SU-DHL-6 (cell line): Measurements from ENCODE around the gene ACBD7.

Experiments
- EZH2phosphoT487 ChIP-seq: fragments of 200-600 bp; sonication (generic), shearing (Covaris generic); conservative IDR thresholded peaks from 2 replicates; pipeline ENCODE4 v1.6.1; 2018; ENCODE audit warnings: mild to moderate bottlenecking, antibody characterized with exemption, low read length, moderate library complexity, mixed read lengths
- TF ChIP-seq, protein P1 (sequence below): fragments of 200-600 bp; sonication (generic); IDR thresholded peaks from one replicate; pipeline ENCODE4 v1.5.1; 2017; ENCODE audit warnings: antibody characterized with exemption, mild to moderate bottlenecking, low read length, moderate library complexity; ENCODE audit not compliant: insufficient read depth, poor library complexity, severe bottlenecking

DNA sequence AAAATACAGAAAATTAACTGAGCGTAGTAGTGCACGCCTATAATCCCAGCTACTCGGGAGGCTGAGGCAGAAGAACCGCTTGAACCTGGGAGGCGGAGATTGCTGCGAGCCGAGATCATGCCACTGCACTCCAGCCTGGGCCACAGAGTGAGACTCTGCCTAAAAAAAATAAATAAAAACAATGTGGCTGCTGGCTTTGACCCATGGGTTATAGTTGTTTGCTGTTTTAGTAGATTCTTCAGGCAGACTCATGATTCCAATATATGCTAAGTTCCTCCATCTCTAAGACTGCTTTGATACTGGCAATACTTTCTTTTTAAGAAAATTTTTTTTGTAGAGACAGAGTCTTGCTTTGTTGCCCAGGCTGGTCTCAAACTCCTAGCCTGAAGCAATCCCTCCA is 36.5 kb downstream of the ACBD7 start:
- TF ChIP-seq, protein P1, sequence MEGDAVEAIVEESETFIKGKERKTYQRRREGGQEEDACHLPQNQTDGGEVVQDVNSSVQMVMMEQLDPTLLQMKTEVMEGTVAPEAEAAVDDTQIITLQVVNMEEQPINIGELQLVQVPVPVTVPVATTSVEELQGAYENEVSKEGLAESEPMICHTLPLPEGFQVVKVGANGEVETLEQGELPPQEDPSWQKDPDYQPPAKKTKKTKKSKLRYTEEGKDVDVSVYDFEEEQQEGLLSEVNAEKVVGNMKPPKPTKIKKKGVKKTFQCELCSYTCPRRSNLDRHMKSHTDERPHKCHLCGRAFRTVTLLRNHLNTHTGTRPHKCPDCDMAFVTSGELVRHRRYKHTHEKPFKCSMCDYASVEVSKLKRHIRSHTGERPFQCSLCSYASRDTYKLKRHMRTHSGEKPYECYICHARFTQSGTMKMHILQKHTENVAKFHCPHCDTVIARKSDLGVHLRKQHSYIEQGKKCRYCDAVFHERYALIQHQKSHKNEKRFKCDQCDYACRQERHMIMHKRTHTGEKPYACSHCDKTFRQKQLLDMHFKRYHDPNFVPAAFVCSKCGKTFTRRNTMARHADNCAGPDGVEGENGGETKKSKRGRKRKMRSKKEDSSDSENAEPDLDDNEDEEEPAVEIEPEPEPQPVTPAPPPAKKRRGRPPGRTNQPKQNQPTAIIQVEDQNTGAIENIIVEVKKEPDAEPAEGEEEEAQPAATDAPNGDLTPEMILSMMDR, result no peak
- TF ChIP-seq EZH2phosphoT487, result no peak
